ENCODE data around the gene LOXL1. TPM values are rescaled to one million over a fixed set of nuclear protein-coding genes. Genes with fewer than 3 reads are reported as not detected.

The LOXL1 gene
- total and polyA plus RNA-seq, 10 of the 15 experiments (the other 5 are each of a cell fraction or from before 2014, with no cell fraction given) = 0.07 to 0.15 TPM; not detected in 8

DNA sequence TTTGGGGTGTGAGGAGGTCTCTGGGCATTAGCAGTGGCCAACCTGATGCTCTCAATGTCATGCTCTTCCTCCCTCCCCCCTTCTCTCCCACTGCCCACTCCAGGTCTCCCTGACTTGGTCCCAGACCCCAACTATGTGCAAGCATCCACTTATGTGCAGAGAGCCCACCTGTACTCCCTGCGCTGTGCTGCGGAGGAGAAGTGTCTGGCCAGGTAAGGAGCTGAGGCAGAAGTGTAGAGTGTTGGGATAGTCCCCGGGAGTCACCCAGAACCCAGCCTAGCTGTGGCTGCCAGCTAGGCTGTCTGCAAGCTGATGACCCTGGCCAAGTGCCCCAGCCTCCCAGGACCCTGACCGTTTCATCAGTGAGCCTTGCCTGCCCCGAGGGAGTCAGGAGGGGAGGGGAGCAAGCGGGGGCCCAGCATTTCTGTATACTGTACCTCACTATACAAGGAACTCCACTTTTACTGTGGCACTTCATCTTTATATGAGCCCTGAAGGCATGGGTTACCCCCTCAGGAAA, 16.5 kb downstream of the LOXL1 start:
- BruUV-seq (replicated peaks) = no TSS peak
- WGBS (ENCODE audit: insufficient coverage, insufficient replicate concordance, low lambda C conversion rate, missing lambda C conversion rate) = 48% methylated on average over 6 of the region's 6 CpGs
- ChIA-PET CTCF (no interaction called here), POLR2A (no interaction called here), RAD21 (ENCODE audit: unreplicated experiment) (no interaction called here), SMC1A (ENCODE audit: uncharacterized antibody, unreplicated experiment) (no interaction called here)
- in situ Hi-C loops (cut with MboI) (no loop called here), intact Hi-C loops (cut with micrococcal nuclease; ENCODE audit: unreplicated experiment) (no loop called here)
- Histone ChIP-seq H3K9me3 (replicated peaks; ENCODE audit: control insufficient read depth, insufficient read depth, low read length) (no peaks in the 10 kb centered on the region), H3K36me3 (ENCODE audit: control insufficient read depth in 2 of 2, insufficient read depth in 2 of 2, low read length in 1 of 2) (no peaks in the 10 kb centered on the region), H3K4me1 (ENCODE audit: control insufficient read depth, insufficient read depth, low read length) (no peaks in the 10 kb centered on the region), H3K27ac (ENCODE audit: control insufficient read depth, insufficient read depth) (no peak overlapping the region), H3K4me2 (ENCODE audit: control insufficient read depth, insufficient read depth) (no peak overlapping the region), H3K4me3 (no peak overlapping the region), H4K20me1 (ENCODE audit: control insufficient read depth, insufficient read depth) (no peaks in the 10 kb centered on the region), H3K9ac (ENCODE audit: control insufficient read depth, insufficient read depth, low read length) (no peak overlapping the region), H2AFZ (ENCODE audit: control insufficient read depth, low read depth, low read length) (no peak overlapping the region), H3K79me2 (ENCODE audit: control insufficient read depth, insufficient read depth, low read length) (no peaks in the 10 kb centered on the region), H3K27me3 (replicated peaks in 1 of 2; ENCODE audit: control insufficient read depth in 2 of 2, insufficient read depth in 2 of 2, low read length in 1 of 2) (peaks cover 0 to 1% of the 10 kb centered on the region in 2 experiments; a peak in 3 of 4 replicates)
- DNase-seq (ENCODE audit: low read depth, low spot score) (no peak), ATAC-seq (no peak), FAIRE-seq (no peak)
- TF ChIP-seq WRNIP1 (IDR thresholded peaks at IDR 0.05; ENCODE audit: borderline replicate concordance, low read depth, low read length) (no peak), NKRF (conservative IDR thresholded peaks at IDR 0.05) (no peak), ZNF217 (IDR thresholded peaks at IDR 0.05) (no peak), ZBTB4 (CRISPR knock-in tag; IDR thresholded peaks at IDR 0.05) (no peak), RAD21 (IDR thresholded peaks at IDR 0.05; ENCODE audit: insufficient read depth, low read depth, low read length) (no peak), TCF12 (IDR thresholded peaks at IDR 0.05; ENCODE audit: low read depth, low read length) (no peak), SP1 (IDR thresholded peaks at IDR 0.05; ENCODE audit: low read depth, low read length) (no peak), CUX1 (IDR thresholded peaks at IDR 0.05; ENCODE audit: insufficient replicate concordance, low read depth, low read length) (no peak), JUNB (IDR thresholded peaks at IDR 0.05) (no peak), KLF5 (IDR thresholded peaks at IDR 0.05; ENCODE audit: partially characterized antibody) (no peak), BMI1 (IDR thresholded peaks at IDR 0.05; ENCODE audit: borderline replicate concordance) (no peak), CHD4 (IDR thresholded peaks at IDR 0.05) (no peak), HDAC6 (IDR thresholded peaks at IDR 0.05; ENCODE audit: unreplicated experiment) (no peak), NBN (IDR thresholded peaks at IDR 0.05) (no peak)
- TF ChIP-seq, protein P1, sequence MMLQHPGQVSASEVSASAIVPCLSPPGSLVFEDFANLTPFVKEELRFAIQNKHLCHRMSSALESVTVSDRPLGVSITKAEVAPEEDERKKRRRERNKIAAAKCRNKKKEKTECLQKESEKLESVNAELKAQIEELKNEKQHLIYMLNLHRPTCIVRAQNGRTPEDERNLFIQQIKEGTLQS (IDR thresholded peaks at IDR 0.05; ENCODE audit: borderline replicate concordance, extremely low read depth, low read depth, low read length) = no peak
